ENCODE measurements around the gene SPATA9. TPM values are rescaled to one million over a fixed set of nuclear protein-coding genes. Genes with fewer than 3 reads are reported as not detected.
A peak's percentile ranks its signal among the peaks of the same experiment; 100 is the strongest.
"Not testable (repeated sequence)": the region's sequence is repeated elsewhere in the genome, so short reads cannot be mapped to it uniquely, and the experiment has no call there.

SPATA9 gene
- total RNA-seq, 1 experiment from 2014 or later, result 0.15 TPM

DNA sequence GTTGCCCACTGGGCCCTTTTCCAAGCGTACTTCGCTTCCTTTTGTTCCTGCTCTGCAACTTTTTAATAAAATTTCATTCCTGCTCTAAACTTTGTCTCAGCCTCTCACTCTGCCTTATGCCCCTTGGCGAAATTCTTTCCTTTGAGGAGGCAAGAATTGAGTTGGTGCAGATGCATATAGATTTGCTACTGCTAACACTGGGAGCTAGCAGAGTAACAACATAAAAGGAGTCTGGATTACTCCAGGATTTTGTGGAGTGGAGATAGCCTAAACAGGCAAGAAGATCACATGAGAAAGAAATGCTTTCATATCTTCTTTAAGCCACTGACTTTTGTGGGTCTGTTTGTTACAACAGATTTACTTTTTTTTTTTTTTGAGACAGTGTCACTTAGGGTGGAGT lies 49.1 kb downstream of the SPATA9 start:
- POLR2A ChIA-PET, result no interaction called here
- ATAC-seq, result no peak
- no peaks in the 10 kb centered on the region for H3K9me3 ChIP-seq (ENCODE audit: control insufficient read depth, insufficient read depth, low read depth, low read length)
- CTCF ChIA-PET, result no interaction called here
- no peak overlapping the region for H3K27ac ChIP-seq (ENCODE audit: low read length)
- 0 out of 2 replicates have a peak, but pooled peaks cover 4% of the 10 kb centered on the region for H3K4me1 ChIP-seq (ENCODE audit: control insufficient read depth, insufficient read depth, low read length)
- TF ChIP-seq TCF7L2 (IDR thresholded peaks at IDR 0.05; ENCODE audit: low read depth, low read length) (no peak), SIN3A (IDR thresholded peaks at IDR 0.05; ENCODE audit: borderline replicate concordance, insufficient read depth, low read depth, low read length) (no peak)
- TF ChIP-seq, protein P1, sequence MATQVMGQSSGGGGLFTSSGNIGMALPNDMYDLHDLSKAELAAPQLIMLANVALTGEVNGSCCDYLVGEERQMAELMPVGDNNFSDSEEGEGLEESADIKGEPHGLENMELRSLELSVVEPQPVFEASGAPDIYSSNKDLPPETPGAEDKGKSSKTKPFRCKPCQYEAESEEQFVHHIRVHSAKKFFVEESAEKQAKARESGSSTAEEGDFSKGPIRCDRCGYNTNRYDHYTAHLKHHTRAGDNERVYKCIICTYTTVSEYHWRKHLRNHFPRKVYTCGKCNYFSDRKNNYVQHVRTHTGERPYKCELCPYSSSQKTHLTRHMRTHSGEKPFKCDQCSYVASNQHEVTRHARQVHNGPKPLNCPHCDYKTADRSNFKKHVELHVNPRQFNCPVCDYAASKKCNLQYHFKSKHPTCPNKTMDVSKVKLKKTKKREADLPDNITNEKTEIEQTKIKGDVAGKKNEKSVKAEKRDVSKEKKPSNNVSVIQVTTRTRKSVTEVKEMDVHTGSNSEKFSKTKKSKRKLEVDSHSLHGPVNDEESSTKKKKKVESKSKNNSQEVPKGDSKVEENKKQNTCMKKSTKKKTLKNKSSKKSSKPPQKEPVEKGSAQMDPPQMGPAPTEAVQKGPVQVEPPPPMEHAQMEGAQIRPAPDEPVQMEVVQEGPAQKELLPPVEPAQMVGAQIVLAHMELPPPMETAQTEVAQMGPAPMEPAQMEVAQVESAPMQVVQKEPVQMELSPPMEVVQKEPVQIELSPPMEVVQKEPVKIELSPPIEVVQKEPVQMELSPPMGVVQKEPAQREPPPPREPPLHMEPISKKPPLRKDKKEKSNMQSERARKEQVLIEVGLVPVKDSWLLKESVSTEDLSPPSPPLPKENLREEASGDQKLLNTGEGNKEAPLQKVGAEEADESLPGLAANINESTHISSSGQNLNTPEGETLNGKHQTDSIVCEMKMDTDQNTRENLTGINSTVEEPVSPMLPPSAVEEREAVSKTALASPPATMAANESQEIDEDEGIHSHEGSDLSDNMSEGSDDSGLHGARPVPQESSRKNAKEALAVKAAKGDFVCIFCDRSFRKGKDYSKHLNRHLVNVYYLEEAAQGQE (IDR thresholded peaks at IDR 0.05; ENCODE audit: insufficient read depth in 1 of 2, low read depth in 2 of 2, low read length in 1 of 2), result no peak
- TF ChIP-seq, protein P2, sequence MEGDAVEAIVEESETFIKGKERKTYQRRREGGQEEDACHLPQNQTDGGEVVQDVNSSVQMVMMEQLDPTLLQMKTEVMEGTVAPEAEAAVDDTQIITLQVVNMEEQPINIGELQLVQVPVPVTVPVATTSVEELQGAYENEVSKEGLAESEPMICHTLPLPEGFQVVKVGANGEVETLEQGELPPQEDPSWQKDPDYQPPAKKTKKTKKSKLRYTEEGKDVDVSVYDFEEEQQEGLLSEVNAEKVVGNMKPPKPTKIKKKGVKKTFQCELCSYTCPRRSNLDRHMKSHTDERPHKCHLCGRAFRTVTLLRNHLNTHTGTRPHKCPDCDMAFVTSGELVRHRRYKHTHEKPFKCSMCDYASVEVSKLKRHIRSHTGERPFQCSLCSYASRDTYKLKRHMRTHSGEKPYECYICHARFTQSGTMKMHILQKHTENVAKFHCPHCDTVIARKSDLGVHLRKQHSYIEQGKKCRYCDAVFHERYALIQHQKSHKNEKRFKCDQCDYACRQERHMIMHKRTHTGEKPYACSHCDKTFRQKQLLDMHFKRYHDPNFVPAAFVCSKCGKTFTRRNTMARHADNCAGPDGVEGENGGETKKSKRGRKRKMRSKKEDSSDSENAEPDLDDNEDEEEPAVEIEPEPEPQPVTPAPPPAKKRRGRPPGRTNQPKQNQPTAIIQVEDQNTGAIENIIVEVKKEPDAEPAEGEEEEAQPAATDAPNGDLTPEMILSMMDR (IDR thresholded peaks at IDR 0.05), result no peak
- no peak for DNase-seq (ENCODE audit: low read depth, low spot score)
- H3K4me3 ChIP-seq (ENCODE audit: low read depth in 2 of 2, low read length in 2 of 2), result no peak overlapping the region
- H3K36me3 ChIP-seq (ENCODE audit: control insufficient read depth, insufficient read depth, low read length), result no peaks in the 10 kb centered on the region
- in situ Hi-C loops (cut with HindIII; ENCODE audit: low pct_unique_long_range_greater_than_20kb, low sequenced_read_pairs), result no loop called here
- intact Hi-C loops (cut with micrococcal nuclease; ENCODE audit: unreplicated experiment), result no loop called here
- H3K27me3 ChIP-seq (ENCODE audit: control insufficient read depth, insufficient read depth, low read length), result no peaks in the 10 kb centered on the region
- BruUV-seq (replicated peaks), result no TSS peak

DNA sequence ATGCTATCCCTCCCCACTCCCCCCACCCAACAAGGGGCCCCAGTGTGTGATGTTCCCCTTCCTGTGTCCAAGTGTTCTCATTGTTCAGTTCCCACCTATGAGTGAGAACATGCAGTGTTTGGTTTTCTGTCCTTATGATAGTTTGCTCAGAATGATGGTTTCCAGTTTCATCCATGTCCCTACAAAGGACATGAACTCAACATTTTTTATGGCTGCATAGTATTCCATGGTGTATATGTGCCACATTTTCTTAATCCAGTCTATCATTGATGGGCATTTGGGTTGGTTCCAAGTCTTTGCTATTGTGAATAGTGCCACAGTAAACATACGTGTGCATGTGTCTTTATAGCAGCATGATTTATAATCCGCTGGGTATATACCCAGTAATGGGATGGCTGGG lies 49.8 kb downstream of the SPATA9 start:
- ATAC-seq; in situ Hi-C loops (cut with HindIII; ENCODE audit: low pct_unique_long_range_greater_than_20kb, low sequenced_read_pairs); intact Hi-C loops (cut with micrococcal nuclease; ENCODE audit: unreplicated experiment); H3K4me1 ChIP-seq (ENCODE audit: control insufficient read depth, insufficient read depth, low read length); H3K4me3 ChIP-seq (ENCODE audit: low read depth in 2 of 2, low read length in 2 of 2); DNase-seq (ENCODE audit: low read depth, low spot score); H3K9me3 ChIP-seq (ENCODE audit: control insufficient read depth, insufficient read depth, low read depth, low read length); H3K27me3 ChIP-seq (ENCODE audit: control insufficient read depth, insufficient read depth, low read length); CTCF ChIA-PET; BruUV-seq (replicated peaks); POLR2A ChIA-PET; H3K36me3 ChIP-seq (ENCODE audit: control insufficient read depth, insufficient read depth, low read length); H3K27ac ChIP-seq (ENCODE audit: low read length): not testable (repeated sequence)

DNA sequence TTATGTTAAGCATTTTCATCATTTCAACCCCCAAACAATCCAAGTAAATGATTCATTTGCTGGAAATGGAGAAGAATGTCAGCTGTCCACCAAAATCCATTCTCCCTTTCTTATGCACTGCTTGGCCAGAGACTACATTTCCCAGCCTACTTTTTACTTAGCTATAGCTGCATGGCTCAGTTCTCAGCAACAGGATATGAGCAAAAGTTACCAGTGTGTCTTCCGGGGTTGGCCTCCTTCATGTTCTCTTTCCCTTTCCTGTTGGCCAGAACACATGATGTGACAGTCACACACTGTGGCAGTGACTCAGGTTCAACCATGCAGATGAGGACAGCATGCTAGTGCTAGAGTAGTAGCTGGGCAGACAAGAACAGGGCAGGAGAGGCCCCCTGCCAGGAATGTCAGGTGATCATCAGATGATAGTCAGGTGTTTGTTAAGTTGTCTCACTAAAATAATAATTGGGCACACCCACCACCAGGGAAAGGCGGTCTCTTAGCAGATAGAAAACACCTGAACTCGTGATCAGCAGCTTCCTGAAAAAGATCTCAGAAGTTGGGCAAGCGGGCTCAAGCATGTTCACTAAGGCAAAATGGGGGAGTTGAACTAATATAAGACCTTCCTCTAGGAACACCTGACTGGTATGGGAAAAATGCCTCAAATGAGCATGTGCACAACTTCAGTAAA lies 50.7 kb downstream of the SPATA9 start:
- ChIA-PET POLR2A (no interaction called here), CTCF (no interaction called here)
- Histone ChIP-seq H3K27ac (ENCODE audit: low read length) (no peak overlapping the region), H3K4me3 (ENCODE audit: low read depth in 2 of 2, low read length in 2 of 2) (no peak overlapping the region), H3K4me1 (ENCODE audit: control insufficient read depth, insufficient read depth, low read length) (0 out of 2 replicates have a peak, but pooled peaks cover 4% of the 10 kb centered on the region), H3K9me3 (ENCODE audit: control insufficient read depth, insufficient read depth, low read depth, low read length) (no peaks in the 10 kb centered on the region), H3K36me3 (ENCODE audit: control insufficient read depth, insufficient read depth, low read length) (no peaks in the 10 kb centered on the region), H3K27me3 (ENCODE audit: control insufficient read depth, insufficient read depth, low read length) (no peaks in the 10 kb centered on the region)
- intact Hi-C loops (cut with micrococcal nuclease; ENCODE audit: unreplicated experiment) (no loop called here), in situ Hi-C loops (cut with HindIII; ENCODE audit: low pct_unique_long_range_greater_than_20kb, low sequenced_read_pairs) (no loop called here)
- TF ChIP-seq, protein P1 (IDR thresholded peaks at IDR 0.05; ENCODE audit: insufficient read depth in 1 of 2, low read depth in 2 of 2, low read length in 1 of 2), result no peak
- TF ChIP-seq, protein P2 (IDR thresholded peaks at IDR 0.05), result no peak
- no peak for TF ChIP-seq TCF7L2 (IDR thresholded peaks at IDR 0.05; ENCODE audit: low read depth, low read length)
- TF ChIP-seq POLR2AphosphoS5 (IDR thresholded peaks at IDR 0.05; ENCODE audit: low read depth, low read length), result no peak
- no peak for TF ChIP-seq SIN3A (IDR thresholded peaks at IDR 0.05; ENCODE audit: borderline replicate concordance, insufficient read depth, low read depth, low read length)
- DNase-seq (ENCODE audit: low read depth, low spot score) (no peak), ATAC-seq (peak; percentile 49; the same call in 1 of the 2 replicates)
- no TSS peak for BruUV-seq (replicated peaks)
